Vagina (tissue), 2 donors: ENCODE data around the gene ETS1.

ENCODE experiments used
- CTCF ChIP-seq, 3 experiments: fragments of 450-650 bp in 2 of 3; fragments of 200-600 bp in 1 of 3; sonication (generic) in 1 of 3; IDR thresholded peaks; one replicate each; pipeline ENCODE4 v1.5.1; 2017 to 2019; ENCODE audit warnings: antibody characterized with exemption in 3 of 3, mild to moderate bottlenecking in 2 of 3, moderate library complexity in 2 of 3
- POLR2AphosphoS5 ChIP-seq, 2 donors: sonication (generic); formaldehyde crosslinking; IDR thresholded peaks; one replicate each; pipeline ENCODE4 v1.9.0; 2017; ENCODE audit warnings: antibody characterized with exemption in 2 of 2, mild to moderate bottlenecking in 2 of 2, low read depth in 1 of 2; ENCODE audit not compliant: insufficient read depth in 1 of 2

GRCh38 chr11:128434411-128434810 is 152.9 kb downstream of the ETS1 start:
- TF ChIP-seq CTCF (IDR thresholded peaks at IDR 0.05) = no peak
- TF ChIP-seq POLR2AphosphoS5 (IDR thresholded peaks at IDR 0.05; ENCODE audit: insufficient read depth in 1 of 2, low read depth in 1 of 2) = no peak
